Measurements from ENCODE around the gene PLEKHA6. TPM values are rescaled to one million over a fixed set of nuclear protein-coding genes. Genes with fewer than 3 reads are reported as not detected.

PLEKHA6 gene
- total and polyA plus RNA-seq, 2 of the 8 experiments (the other 6 are each of a cell fraction or from before 2014, with no cell fraction given) = 4.8 to 20.2 TPM

- FAIRE-seq = no peak
- POLR2A ChIA-PET (ENCODE audit: partially characterized antibody) = interaction anchor here (1.0 kb wide), 2 partner anchors 16 to 74 kb away, joined by 3 read pairs; partner anchors contain the start of gene GOLT1A
- CTCF ChIA-PET (ENCODE audit: partially characterized antibody) = interaction anchor here (0.6 to 26.5 kb wide), 5 partner anchors 25 to 89 kb away, joined by 3 to 335 read pairs (median 6); partner anchors contain the start of gene PLEKHA6
Observed at GRCh38 chr1:204287466-204287891, 72.2 kb downstream of the PLEKHA6 start.

More at GRCh38 chr1:204287466-204287891, 72.2 kb downstream of the PLEKHA6 start:
- Histone ChIP-seq H3K56ac (replicated peaks; ENCODE audit: insufficient read length, low read depth, low read length) (no peak overlapping the region), H3K36me3 (ENCODE audit: control insufficient read depth in 2 of 4, insufficient read depth in 4 of 4, low read length in 3 of 4) (no peaks in the 10 kb centered on the region), H3K4ac (replicated peaks; ENCODE audit: insufficient read length, low read depth, low read length) (no peak overlapping the region), H4K91ac (replicated peaks; ENCODE audit: insufficient read length, low read length) (no peak overlapping the region), H3K4me3 (ENCODE audit: extremely low read depth in 1 of 4, insufficient read depth in 2 of 4, low read depth in 3 of 4, low read length in 4 of 4) (peak overlapping the region in 1 of 4 experiments; percentile 42; a peak in 2 of 8 replicates), H3K9ac (replicated peaks in 1 of 4; ENCODE audit: extremely low read depth in 1 of 4, low read depth in 3 of 4, low read length in 3 of 4) (no peak overlapping the region), H3K27me3 (replicated peaks in 1 of 4; ENCODE audit: control insufficient read depth in 3 of 4, extremely low read depth in 1 of 4, insufficient read depth in 3 of 4, low read length in 3 of 4) (no peaks in the 10 kb centered on the region), H4K5ac (ENCODE audit: insufficient read length, low read depth, low read length) (no peak overlapping the region), H3K27ac (ENCODE audit: low read depth, low read length) (no peak overlapping the region), H2AFZ (ENCODE audit: low read length) (no peak overlapping the region), H3K79me1 (ENCODE audit: low read depth, low read length) (no peaks in the 10 kb centered on the region), H3K18ac (ENCODE audit: extremely low read depth, low read length) (no peak overlapping the region), H4K20me1 (replicated peaks in 1 of 2; ENCODE audit: control insufficient read depth in 1 of 2, insufficient read depth in 2 of 2, low read length in 2 of 2) (no peaks in the 10 kb centered on the region), H3K23ac (ENCODE audit: insufficient read length) (no peak overlapping the region), H3K4me1 (replicated peaks in 1 of 4; ENCODE audit: control insufficient read depth in 3 of 4, insufficient read depth in 4 of 4, low read length in 3 of 4) (peaks cover 8 to 22% (median 16%) of the 10 kb centered on the region in 4 experiments), H3K9me3 (ENCODE audit: insufficient read depth in 2 of 2, low read depth in 1 of 2, low read length in 1 of 2) (no peaks in the 10 kb centered on the region), H3K14ac (ENCODE audit: insufficient read length) (no peak overlapping the region), H3K23me2 (ENCODE audit: low read depth, low read length) (no peaks in the 10 kb centered on the region; the same call in 1 of the 2 replicates), H3K4me2 (ENCODE audit: insufficient read depth in 1 of 2, low read depth in 2 of 2, low read length in 2 of 2) (peak overlapping the region; percentile 25 to 55), H2BK15ac (ENCODE audit: low read length) (0 out of 2 replicates have a peak overlapping the region, but pooled peaks have one; percentile 40), H4K8ac (ENCODE audit: extremely low read depth, insufficient read depth, low read length) (peak overlapping the region; percentile 19; the same call in 1 of the 2 replicates), H2BK5ac (ENCODE audit: low read depth, low read length) (no peak overlapping the region; the same call in 1 of the 2 replicates), H3K79me2 (ENCODE audit: control insufficient read depth in 1 of 2, insufficient read depth in 2 of 2, low read length in 2 of 2) (no peaks in the 10 kb centered on the region), H2BK20ac (ENCODE audit: low read length) (no peak overlapping the region), H2BK12ac (ENCODE audit: low read depth, low read length) (no peak overlapping the region; the same call in 1 of the 2 replicates), H2BK120ac (replicated peaks; ENCODE audit: low read depth, low read length) (no peak overlapping the region), H2AK5ac (ENCODE audit: low read depth, low read length) (no peak overlapping the region)
- 78% methylated on average over 8 of the region's 8 CpGs; no CpG with 5 or more reads in 1 of the 2 experiments for WGBS, 2 experiments (ENCODE audit: extremely low coverage in 1 of 2, insufficient coverage in 1 of 2, insufficient read length in 1 of 2, insufficient replicate concordance in 2 of 2, low coverage in 1 of 2, low lambda C conversion rate in 2 of 2, missing lambda C conversion rate in 1 of 2)
- DNase-seq (ENCODE audit: low read depth in 1 of 2, low spot score in 2 of 2) = no peak
- TF ChIP-seq FOSL1 (IDR thresholded peaks at IDR 0.05; ENCODE audit: insufficient read depth, low read depth, low read length) (no peak), YY1 (IDR thresholded peaks at IDR 0.05; ENCODE audit: low read depth, low read length) (no peak), CTCF (IDR thresholded peaks at IDR 0.05; ENCODE audit: control extremely low read depth in 1 of 3, insufficient read depth in 1 of 3, low read depth in 1 of 3, low read length in 3 of 3) (no peak), ATF2 (IDR thresholded peaks at IDR 0.05; ENCODE audit: low read length) (no peak)
